Stimulated activated CD4-positive, alpha-beta T cell treated with anti-CD3 and anti-CD28 coated beads, Interleukin-4, amount 100 ng/mL, for 1 hour (primary cell): Measurements from ENCODE around the gene KRTAP16-1.
"Not testable (repeated sequence)": the region's sequence is repeated elsewhere in the genome, so short reads cannot be mapped to it uniquely, and the experiment has no call there.

Source experiments
- DNase-seq: peaks from one replicate; pipeline ENCODE4 v3.0.0-alpha.2; 2020

KRTAP16-1 gene

GRCh38 chr17:41301204-41301790 lies 7.8 kb downstream of the KRTAP16-1 start:
- no peak for DNase-seq

- no peak for DNase-seq
These were observed 10.5 kb downstream of the KRTAP16-1 start for GRCh38 chr17:41298458-41299135.

GRCh38 chr17:41296846-41297245 lies 12.3 kb downstream of the KRTAP16-1 start:
- DNase-seq, result no peak

- no peak for DNase-seq
These were observed 15.1 kb downstream of the KRTAP16-1 start for GRCh38 chr17:41294016-41294415.

- no peak for DNase-seq
These were observed 22.1 kb downstream of the KRTAP16-1 start for GRCh38 chr17:41287050-41287449.

GRCh38 chr17:41284546-41284945 lies 24.6 kb downstream of the KRTAP16-1 start:
- no peak for DNase-seq

GRCh38 chr17:41284043-41284442 lies 25.1 kb downstream of the KRTAP16-1 start:
- no peak for DNase-seq

GRCh38 chr17:41278176-41278955 lies 30.7 kb downstream of the KRTAP16-1 start:
- DNase-seq, result no peak

GRCh38 chr17:41275648-41276190 lies 33.4 kb downstream of the KRTAP16-1 start, which contains the start of gene KRTAP9-7:
Gene KRTAP9-7 (plus strand): TSS chr17:41275698. CDS start chr17:41275698, 0 bp downstream.
- not testable (repeated sequence) for DNase-seq

GRCh38 chr17:41271858-41272257 lies 37.3 kb downstream of the KRTAP16-1 start:
- no peak for DNase-seq

- DNase-seq, result not testable (repeated sequence)
These were observed 37.8 kb downstream of the KRTAP16-1 start for GRCh38 chr17:41271323-41271722.

GRCh38 chr17:41267711-41268110 lies 41.4 kb downstream of the KRTAP16-1 start:
- no peak for DNase-seq

GRCh38 chr17:41265078-41265477 lies 44.0 kb downstream of the KRTAP16-1 start, which contains the start of gene KRTAP9-6:
Gene KRTAP9-6 (plus strand): TSS chr17:41265378. CDS start chr17:41265378, 0 bp downstream.
- no peak for DNase-seq

GRCh38 chr17:41264599-41264998 lies 44.5 kb downstream of the KRTAP16-1 start:
- no peak for DNase-seq

- no peak for DNase-seq
These were observed 45.9 kb downstream of the KRTAP16-1 start for GRCh38 chr17:41263212-41263611.

- no peak for DNase-seq
These were observed 50.7 kb downstream of the KRTAP16-1 start for GRCh38 chr17:41258406-41258805.
